Cerebellar nuclear complex (tissue), 1 donor: ENCODE results near the gene TTC8.

Experiments used
- DNase-seq, 2 experiments: peaks; one replicate each; lab custom pipeline; 2025; lab: John Stamatoyannopoulos, UW

The TTC8 gene

DNA sequence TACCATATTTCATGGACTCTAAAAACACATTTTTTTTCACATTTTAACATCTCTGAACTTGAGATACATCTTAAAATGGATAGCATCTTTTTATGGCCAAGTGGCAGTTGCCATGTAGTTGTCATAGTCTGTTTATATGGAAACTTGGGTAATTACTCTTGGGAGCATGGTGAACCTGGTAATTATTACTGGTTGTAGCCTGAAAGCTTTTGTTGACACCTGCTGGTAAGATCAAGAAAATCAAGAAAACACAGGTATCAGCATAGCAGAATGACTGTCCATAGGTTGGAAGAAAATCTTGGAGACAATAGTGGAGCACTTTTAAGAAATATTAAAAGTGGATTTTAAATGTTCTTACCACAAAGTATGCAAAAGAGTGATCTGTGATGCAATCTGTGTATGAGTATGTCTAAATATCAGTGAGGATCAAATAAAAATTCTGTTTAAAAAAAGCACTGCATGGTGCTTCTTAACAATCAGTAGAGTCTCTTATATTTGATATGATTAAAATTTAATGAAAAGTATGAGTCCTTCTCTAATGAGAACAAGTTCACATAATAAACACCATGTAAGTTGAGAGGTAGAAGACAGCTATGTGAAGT, 44.2 kb downstream of the TTC8 start:
- no peak for DNase-seq

DNA sequence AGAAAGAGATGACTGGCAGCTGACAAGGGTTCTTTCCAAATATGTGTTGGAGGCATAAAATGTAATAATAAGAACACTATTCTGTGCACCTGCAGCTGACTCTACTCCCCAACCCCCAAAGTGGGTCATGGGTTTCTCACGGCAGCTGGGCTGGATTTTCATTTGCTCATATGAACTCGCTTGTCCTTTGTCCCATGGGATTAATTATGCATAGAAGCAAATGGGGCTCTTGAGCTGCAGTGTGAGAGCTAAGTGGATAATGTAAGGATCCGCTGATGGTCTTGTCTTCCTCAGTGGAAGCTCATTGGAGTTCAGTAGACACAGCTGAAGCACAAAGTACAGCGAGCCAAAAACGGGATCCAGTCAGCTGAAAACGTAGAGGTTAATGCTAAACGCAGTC, 46.3 kb downstream of the TTC8 start:
- no peak for DNase-seq

DNA sequence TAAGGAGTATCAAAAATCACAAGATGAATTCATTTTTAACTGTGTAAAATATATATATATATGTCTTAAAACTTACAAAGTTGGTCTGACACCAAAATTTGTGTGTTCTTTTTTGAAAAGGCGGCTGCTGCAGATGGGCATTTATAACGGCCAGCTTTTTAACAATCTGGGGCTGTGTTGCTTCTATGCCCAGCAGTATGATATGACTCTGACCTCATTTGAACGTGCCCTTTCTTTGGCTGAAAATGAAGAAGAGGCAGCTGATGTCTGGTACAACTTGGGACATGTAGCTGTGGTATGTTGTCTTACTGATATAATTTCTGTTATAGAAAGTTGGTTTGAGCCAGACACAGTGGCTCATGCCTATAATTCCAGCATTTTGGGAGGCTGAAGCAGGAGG, 47.0 kb downstream of the TTC8 start:
- no peak for DNase-seq

DNA sequence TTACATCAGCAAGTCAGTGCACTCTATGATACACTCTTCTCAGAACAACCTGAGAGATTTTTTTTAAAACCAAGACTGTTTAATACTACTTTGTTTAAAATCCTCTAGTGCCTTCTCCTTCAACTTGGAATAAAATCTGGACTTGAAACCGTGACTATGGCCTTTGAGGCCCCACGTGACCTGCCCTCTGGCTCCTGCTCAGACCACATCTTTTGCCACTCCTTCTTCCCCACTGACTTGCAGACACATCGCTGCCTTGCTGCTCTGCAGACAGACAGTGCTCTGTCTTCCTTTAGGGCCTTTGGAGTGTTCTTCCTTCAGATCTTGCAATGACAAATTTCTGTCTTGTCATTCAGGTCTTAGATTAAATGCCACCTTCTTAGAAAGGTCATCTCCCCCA, 48.5 kb downstream of the TTC8 start:
- no peak for DNase-seq

DNA sequence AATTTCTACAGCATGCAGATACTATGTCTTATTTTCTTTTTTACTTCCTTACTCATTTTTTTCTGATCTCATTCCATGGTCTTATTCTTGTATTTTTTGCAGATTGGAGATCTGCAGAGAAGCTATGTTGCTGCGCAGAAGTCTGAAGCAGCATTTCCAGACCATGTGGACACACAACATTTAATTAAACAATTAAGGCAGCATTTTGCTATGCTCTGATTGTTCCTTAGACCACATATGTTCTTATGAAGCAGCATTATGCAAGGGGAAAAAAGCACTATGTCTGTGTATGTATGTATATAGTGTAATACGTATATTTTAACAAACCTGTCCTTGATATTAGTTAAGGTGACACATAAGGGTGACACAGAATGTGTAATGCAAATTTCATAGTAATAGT, 52.7 kb downstream of the TTC8 start:
- no peak for DNase-seq

DNA sequence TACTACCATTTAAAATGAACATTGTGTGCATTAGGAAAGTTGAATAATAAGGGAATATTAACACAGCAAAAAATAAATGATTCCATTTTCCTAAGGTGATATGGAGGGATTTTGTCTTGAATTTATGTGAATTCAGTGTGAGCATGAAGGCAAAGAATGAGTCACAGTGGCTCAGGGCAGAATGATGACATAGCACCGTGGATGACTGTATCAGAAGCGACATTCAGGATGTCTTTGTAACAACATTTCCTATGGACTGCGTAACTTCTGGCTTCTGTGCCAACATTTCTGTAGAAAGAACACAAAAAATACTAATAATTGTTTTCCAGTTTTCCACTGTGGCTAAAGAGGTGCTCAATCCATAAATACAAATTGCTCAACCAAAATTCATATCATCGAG, 54.6 kb downstream of the TTC8 start:
- no peak for DNase-seq

DNA sequence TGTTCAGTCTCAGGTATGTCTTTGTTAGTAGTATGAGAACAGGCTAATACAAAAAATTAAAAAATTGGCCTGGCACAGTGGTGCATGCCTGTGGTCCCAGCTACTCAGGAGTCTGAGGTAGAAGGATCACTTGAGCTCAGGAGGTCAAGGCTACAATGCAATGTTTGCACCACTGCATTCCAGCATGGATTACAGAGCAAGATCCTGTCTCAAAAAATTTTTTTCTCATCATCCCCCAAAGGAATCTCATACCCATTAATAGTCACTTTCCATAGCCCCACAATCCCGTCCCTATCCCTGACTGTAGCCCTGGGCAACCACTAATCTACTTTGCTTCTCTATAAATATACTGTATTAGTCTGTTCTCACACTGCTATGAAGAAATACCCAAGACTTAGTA, 57.8 kb downstream of the TTC8 start:
- DNase-seq, result no peak

DNA sequence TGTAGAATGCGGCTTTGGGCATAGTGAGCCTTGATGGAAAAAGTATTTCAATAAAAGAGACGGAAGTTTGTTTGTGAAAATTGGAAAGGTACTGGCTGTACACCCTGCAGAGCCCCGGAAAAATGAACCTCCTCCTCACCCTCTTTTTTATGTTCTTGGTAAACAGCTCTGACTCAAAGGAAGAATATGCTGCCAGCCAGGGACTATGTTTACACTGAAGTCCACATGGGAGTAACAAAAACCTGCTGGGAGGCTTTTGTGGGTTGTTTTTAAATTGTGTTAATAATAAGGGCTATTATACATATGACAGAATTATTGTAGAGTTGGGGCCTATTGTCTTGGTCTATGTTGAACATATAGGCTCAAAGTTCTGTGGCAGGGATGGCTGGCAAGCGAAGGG, 70.7 kb downstream of the TTC8 start:
- no peak for DNase-seq

DNA sequence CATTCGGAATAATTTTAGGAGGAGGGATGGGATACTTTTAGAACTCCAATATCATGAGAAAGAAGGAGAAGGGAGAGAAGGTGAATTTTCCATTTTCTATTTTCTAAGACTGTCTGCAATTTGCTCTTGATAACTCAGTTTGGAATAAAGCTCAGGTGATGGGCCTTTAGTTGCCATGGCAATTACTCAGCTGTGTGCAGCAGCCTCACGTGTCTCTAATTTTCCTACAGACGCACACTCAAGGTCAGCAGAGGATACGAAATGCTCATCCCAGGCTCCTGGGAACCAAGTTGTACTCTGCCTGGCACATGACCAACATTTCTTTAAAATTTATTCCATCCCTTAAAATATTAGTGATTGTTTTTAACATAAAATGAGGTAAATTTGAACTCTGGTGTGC, 76.7 kb downstream of the TTC8 start:
- no peak for DNase-seq

DNA sequence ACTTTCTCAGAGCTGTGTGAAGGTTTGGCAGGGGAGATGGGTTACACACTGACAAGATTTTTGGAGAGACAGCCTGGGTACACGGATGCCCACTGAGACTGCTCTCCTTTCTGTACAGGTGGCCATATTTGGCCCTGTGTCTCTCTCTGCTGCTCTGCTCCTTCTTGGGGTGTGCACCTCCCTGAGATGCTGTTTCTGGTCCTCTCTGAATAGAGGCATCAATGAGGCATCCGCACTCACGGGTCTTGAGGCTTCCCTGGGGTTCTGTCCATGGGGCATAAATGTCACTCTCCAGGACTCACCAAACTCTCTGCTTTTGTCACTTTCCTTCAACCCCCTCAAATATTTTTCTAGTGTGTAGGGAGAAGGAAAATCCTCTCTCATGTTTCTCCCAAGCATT, 77.5 kb downstream of the TTC8 start:
- no peak for DNase-seq

DNA sequence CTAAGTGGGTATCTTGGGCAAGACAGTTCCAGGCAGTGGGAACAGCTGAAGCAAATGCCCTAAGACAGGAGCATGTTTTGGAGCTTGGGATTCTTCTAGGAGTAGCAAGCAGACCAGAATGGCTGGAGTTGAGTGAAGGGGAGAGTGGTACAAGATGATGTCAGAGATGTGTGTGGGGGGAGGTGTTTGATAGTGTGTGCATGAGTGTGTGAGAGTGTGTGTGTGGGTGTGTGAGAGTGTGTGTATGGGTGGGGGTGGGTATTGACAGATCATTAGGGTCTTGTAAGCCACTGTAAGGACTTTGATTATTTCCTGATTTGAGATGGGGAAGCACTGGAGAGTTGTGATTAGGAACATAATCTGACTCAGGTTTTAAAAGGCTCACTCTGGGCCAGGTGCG, 78.4 kb downstream of the TTC8 start:
- no peak for DNase-seq

DNA sequence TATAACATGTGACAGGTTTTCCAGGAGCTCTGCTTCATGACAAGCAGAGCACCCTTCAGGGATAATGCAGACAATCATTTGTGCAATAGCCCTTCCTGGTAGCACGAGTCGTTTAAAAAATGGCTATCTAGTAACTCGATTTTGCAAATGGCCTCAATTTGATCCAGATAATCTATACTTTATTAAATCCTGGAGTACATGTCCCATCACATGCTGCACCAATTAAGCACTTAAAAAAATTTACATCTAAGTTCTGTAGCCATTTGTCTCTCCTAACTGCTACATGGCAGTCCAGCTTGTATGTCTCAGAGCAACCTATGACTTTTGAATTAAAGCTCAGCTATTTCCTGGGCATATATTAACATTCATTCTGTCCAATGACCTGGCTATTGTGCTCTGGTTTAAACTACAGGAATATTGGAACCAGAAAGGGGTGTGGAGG, 79.8 kb downstream of the TTC8 start:
- DNase-seq, result no peak

DNA sequence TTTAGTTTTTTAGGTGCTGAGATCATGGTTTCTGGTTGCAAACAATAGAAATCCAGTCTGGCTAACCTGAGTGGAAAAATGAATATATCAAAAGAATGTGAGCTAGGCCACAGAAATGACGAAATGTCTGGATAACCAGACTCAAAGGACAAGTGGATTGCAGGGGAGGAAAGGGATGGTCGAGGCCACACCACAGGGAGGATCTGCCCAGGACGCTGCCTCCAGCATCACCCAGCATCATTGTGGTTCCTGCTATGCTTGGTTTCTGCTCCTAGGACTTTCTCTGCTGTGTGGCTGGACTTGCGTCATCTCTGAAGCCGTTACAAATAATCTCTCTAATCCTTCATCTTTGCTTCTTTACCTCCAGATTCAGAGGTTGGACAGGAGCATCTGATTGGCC, 80.4 kb downstream of the TTC8 start:
- DNase-seq, result no peak

DNA sequence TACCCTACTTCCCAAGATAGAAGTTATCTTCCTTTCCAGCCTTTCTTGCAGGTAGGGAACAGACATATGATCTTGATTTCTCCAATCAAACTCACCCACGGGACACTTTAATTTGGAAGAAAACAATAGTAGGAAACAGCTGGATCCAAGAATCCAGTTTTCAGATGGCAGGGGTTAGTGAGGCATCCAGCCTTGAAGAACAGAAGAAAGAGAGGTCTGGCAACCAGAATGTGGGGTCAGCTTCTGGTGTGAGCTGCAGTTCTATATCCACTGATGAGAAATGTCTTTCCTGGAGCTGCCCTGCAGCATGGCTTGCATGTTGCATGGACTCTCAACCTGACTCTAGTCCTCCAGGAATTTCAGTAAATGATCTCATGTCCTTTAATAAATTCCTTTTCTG, 83.8 kb downstream of the TTC8 start:
- no peak for DNase-seq

DNA sequence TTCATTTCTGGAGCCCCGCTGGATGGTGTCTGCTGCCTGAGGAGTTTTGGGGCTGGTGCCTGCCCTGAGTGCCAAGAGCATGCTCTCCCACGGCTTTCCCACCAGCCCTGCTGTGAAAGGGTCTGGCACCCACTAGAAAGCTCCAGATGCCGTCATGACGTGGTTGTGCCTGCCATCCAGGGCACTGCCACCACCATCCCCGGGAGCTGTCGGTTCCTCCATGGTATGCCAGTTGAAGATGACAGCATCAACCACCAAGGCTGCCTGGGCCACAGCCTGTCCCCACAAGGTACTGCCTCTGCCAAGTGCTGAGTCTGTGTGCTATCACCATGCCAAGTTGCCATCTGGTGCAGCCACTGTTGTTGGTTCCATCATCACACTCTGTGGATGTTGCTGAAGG, 85.9 kb downstream of the TTC8 start:
- peak in 1 of 2 experiments; percentile 40 for DNase-seq

DNA sequence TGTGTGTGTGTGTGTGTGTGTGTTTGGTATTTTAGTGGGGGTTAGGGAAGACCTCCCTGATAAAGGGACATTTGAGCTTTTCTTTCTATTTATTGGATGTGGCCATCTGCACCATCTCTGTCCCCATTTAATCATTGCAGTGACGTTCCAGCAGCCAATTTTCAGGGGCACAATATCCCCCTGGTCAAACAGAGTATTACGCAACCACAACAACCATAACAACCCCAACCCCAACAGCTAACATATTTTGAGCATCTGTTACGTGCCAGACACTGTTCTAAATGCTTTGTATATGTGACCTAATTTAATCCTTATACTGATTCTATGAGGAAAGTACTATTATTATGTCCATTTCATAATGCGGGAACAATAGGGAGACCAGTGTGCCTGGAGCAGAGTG, 87.4 kb downstream of the TTC8 start:
- DNase-seq, result no peak

DNA sequence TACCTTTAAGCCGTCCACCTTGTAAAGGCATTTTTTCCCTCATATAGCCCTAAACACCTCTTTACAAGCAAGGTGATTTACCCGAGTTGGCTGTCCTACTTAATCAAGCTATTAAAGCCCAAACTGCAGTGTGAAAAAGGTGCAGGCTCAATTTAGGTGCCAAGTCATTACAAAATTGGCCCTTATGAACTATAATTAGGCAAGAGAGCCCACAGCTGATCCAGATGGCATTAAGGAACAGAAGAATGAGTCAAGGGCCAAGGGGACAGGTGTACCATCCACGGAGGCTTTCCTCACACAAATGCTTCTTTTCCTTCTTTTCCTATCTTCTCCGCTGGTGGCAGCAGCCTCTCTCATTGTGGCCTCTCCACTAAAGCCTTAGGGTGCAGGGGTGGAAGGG, 90.5 kb downstream of the TTC8 start:
- no peak for DNase-seq

DNA sequence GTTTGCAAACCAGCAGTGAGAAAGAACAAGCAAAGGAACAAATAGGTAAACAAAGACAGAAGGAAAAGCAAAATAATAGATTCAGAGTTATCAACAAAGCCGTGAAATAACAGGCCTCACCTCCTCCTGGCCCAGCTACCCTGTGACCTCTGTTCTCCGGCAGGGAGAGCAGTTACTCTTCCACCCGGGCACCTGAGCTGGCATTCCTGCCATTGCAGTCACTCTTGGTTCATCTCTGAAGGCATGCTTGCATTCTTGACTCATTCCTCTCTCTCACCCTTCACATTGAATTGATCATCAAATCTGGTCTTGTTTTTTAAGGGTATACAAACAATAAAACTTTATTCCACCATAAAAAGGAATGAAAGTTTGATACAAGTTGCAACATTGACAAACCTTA, 95.1 kb downstream of the TTC8 start:
- no peak for DNase-seq
